ENCODE measurements around the gene NUDT13.
A peak's percentile ranks its signal among the peaks of the same experiment; 100 is the strongest.

The NUDT13 gene

DNA sequence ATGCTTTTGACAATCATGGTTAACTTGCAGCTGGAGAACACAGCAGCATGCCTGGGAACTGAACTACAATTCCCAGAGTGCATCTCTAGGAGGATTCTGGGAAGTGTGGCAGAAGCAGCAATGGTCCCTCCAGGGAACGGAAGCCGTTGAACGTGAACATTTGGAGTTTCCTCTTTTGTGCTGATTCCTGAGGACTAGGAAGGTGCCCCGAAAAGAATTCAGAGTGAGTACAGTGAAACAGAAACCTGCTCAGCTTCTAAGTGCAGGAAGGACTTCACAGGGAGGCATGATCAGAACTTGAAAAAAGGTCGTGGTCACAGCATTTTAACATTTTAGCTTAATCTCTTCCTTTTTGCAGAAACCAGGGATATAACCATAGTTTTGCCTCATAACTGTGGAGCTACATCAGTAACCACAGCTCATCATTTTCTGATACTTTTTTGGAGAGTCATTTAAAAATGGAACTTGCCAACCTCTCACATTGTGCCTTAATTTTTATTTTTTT, at the start of gene NUDT13:
Gene NUDT13, plus strand, starts transcription at position 111 of the 505 bp plus-strand sequence. CDS start 3,911 bp downstream, outside the sequence.
- no peak for DNase-seq

GRCh38 chr10:73060738-73061635, 49.3 kb upstream of the NUDT13 start:
- DNase-seq = no peak

GRCh38 chr10:73061743-73062142, 48.5 kb upstream of the NUDT13 start:
- no peak for DNase-seq

DNA sequence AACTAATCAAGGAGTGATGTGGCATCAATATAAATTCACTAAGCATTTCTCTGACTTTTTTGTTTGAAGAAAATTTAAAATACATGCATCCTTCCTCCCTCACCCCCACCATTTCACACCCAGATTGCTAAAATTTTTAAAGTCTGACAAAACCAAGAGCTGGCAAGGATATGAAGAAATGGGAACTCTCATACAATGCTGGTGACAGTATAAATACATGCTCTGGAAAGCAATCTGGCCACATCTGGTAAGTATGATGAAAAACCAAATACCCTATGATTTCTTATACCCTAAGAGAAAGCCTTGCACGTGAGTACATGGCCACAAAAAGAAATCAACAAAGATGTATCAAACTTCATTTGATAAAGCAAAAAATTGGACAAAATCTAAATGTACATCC, 44.8 kb upstream of the NUDT13 start:
- no peak for DNase-seq

- DNase-seq = no peak
Observed at GRCh38 chr10:73073627-73074026, 36.6 kb upstream of the NUDT13 start.

DNA sequence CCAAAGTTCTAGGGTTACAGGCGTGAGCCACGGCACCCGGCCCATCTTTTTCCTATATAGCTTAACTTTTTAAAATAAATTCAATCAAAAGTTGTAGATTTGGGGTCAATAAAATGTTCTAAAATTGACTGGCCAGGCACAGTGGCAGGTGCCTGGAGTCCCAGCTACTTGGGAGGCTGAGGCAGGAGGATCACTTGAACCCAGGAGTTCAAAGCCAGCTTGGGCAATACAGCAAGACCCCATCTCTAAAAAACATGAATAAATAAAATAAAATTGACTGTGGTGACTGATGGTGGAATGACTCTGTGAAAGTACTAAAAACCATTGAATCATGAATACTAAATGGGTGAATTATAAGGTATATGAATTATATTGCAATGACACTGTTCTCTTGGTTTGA, 34.4 kb upstream of the NUDT13 start:
- DNase-seq = no peak

DNA sequence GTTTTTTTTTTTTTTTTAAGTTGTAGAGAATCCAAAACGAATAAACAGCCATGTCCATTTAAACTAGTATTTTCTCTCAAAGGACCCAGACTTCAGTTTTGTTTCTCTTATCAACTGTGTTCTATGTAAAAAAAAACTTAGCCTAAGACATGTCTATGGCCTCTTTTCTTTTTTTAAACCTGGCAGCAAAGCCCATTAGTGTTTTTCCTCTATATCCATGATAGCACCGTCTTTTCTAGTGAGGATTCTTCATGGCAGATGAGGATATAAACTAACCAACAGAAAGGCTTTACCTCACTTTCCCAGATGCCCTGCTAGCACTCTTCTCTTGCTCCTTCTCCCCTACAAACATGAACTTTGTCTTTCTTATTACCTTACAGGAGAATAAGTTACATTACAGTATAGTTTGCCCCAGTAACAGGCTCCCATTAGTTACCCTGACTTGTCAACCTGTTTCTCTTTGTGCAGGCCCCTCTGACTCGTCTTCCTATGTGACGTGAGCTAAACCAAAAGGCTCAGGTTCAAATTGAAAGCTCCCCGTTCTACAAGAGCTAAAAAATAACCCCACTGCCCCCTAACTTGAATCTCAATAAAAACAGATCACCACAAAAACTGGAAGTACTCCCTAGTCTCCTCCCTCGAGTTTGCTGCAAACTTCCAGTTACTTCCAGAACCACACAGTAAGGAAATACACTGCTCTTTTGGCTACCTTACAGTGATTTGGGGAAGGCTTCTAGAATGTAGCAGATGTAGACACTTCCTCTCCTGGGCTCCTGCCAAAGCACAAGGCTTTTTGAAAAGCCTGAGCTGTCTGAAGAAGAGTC, 33.7 kb upstream of the NUDT13 start:
- DNase-seq = no peak

GRCh38 chr10:73079779-73080541, 30.3 kb upstream of the NUDT13 start:
- DNase-seq = no peak

GRCh38 chr10:73083221-73083620, 27.0 kb upstream of the NUDT13 start:
- DNase-seq = no peak

- DNase-seq = no peak
Observed at GRCh38 chr10:73084209-73084608, 26.0 kb upstream of the NUDT13 start.

DNA sequence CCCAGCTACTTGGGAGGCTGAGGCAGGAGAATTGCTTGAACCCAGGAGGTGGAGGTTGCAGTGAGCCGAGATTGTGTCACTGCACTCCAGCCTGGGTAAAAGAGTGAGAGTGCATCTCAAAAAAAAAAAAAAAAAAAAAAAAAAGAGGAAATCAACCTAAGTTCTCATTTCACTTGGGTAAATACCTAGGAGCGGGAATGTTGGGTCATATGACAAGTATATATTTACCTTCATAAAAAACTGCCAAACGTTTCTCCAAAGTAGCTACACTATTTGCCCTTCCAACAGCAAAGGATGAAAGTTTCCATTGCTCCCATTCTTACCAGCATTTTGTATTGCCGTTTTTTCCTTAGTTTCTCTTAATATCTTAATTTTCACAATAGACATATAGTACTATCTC, 23.4 kb upstream of the NUDT13 start:
- no peak for DNase-seq

DNA sequence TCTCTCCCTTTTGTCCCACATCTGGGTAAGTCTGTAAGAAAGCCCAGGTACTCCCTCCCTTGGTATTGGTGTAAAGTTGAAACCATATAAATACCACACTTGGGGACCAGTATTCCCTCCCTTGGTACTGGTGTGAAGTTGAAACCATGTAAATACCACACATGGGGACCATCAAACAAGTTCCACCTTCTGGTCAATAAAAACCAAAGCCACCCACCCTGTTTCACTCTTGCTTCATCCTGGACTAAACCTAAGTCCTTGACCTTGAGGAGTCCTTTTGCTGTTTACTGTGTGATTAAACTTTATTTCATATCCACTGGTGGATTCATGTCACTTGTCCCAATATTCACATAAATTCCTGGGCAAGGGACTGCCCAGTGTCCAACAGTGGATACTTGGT, 22.0 kb upstream of the NUDT13 start:
- no peak for DNase-seq

- DNase-seq = no peak
Observed at GRCh38 chr10:73092830-73093229, 17.4 kb upstream of the NUDT13 start.

GRCh38 chr10:73093922-73094850, 16.1 kb upstream of the NUDT13 start:
- no peak for DNase-seq

- DNase-seq = no peak
Observed at GRCh38 chr10:73094986-73095480, 15.2 kb upstream of the NUDT13 start.

DNA sequence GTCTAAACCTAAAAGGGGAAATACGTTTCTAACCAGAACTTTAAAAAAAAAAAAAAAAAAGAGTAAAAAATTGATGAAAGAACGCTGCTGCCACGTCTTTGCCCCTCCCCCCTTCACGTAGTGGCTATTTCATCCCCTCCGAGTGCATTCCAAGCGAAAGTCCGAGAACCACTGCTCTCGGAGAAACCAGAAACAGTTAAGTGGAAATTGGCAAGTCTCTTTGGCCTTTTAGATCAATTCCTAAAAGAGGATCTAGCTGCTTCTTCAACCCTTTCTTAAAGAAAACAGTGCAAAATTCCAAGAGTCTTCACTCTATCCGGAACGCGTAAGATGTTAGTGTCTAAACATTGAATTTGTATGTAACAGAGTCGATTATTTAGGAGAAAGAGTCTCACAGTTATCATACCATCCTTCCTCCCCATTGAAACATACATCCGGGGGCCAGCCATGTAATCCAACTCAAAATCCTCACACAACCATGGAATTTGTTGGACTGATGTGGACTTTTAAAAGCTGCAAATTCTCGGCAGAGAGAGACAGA, 14.7 kb upstream of the NUDT13 start:
- no peak for DNase-seq

DNA sequence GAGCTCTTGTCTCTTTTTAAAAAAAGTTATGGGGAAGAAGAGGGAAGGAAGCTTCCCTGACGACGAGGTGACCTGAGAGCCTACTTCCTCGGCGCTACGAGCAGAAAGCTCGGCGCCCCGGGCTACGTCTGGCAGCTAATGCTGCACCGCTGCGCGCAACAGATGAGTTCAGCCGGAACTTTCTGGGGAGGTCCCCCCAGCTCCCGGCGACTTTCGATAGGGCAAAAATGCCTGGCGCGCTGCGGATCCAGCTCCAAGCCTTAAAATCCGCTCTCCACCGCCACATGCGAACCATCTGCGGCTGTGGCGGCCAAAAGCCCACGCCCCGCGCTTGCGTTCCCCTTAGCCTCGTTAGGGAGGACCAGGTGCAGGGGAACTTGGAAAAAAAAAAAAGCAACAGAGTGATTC, 14.2 kb upstream of the NUDT13 start:
- no peak for DNase-seq

DNA sequence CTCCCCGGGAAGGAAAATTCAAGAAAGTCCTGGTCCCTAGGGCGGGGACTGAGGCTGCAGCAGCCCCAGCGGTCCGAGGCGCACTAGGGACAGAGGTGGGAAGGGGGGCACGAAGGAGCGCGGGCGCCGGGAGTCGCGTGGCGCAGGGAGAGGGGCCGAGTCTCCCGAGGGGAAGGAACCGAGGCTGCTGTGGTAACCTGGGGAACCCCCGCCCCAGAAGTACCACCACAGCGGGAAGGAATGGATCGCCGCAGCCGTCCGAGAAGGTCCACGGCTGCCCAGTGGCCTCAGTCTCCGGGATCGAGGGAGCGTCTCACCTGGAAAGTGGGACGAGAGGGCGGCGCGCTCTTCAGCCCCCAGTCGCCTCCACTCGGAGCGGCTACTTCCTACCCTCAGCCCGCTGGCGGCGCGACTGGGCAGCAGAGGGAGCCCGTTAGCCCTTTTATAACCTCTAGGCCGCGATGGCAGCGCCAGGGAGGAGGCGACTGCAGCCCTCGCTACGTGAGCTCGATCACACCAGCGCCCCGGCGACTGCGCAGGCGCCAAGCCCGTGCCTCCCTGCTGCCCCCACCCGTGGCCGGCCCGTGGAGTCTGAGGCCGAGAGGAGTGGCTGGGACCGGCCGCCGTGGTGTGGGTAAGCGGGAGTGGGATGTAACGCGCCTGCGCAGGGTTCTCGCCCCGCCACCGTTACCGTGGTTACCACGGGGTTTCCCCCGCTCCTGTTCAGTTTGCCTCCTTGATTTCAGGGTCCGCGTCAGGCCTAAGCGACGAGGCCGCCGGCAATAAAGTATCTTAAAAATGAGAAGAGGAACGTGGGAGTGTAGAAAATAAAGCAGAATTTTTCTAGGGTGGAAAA, 13.6 kb upstream of the NUDT13 start, which contains the start of gene P4HA1:
Gene P4HA1, minus strand, starts transcription at position 418 of the 856 bp plus-strand sequence. CDS start 21,983 bp downstream, outside the sequence.
- DNase-seq = peak; percentile 72

DNA sequence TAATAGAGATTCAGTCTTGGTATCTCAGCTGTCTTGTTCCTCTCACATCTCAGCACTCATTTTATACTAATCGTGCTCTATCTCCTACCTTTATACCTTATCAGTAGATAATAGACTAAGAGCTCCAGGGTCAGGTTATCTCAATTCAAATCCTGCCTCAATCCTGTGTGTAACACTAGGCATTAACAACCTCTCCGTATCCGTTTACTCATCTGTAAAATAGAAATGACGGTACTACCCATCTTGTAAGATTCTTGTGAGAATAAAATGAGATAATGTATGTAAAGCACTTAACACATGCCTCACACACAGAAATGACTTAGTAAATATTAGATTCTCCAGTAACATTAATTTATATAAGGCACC, 13.0 kb upstream of the NUDT13 start:
- no peak for DNase-seq

DNA sequence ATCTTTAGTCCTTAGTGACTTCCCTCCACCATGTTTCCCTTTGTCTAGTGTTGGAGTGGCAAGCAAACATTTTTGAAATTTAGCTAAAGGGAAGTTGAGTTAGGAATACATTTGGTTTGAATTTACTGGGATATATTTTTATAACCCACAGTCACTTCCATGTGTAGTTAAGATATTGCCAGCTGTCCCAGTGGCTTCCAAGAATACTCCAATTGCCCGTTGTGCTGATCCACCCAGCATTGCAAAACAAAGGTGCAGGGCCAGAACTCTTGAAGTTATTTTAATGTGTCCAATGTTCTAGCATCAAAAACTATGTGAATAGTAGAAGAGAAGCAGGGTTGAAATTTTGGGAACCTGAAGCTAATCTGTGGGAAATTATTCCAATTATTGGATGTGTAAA, 11.1 kb upstream of the NUDT13 start:
- DNase-seq = no peak
